HAP-1 (cell line): ENCODE measurements around the gene OTUD6A.
"Not testable (repeated sequence)": the region's sequence is repeated elsewhere in the genome, so short reads cannot be mapped to it uniquely, and the experiment has no call there.

Experiments used
- DNase-seq, 2 experiments: peaks; one replicate each; pipeline ENCODE4 v3.0.0-alpha.2; 2016 to 2020; ENCODE audit warnings: low spot score in 2 of 2
- H3K27me3 ChIP-seq: fragments of 250-450 bp; sonication (Bioruptor Pico); 2 replicates; pipeline ENCODE4 v1.5.1; 2020; ENCODE audit warnings: low read depth, mild to moderate bottlenecking, moderate library complexity
- H3K36me3 ChIP-seq: fragments of 250-450 bp; sonication (Bioruptor Pico); replicated peaks from 2 replicates; pipeline ENCODE4 v1.5.1; 2020; ENCODE audit warnings: mild to moderate bottlenecking
- H3K4me1 ChIP-seq: fragments of 250-450 bp; sonication (Bioruptor Pico); 2 replicates; pipeline ENCODE4 v1.5.1; 2020; ENCODE audit warnings: mild to moderate bottlenecking
- H3K4me3 ChIP-seq: fragments of 250-450 bp; sonication (Bioruptor Pico); 2 replicates; pipeline ENCODE4 v1.5.1; 2020; ENCODE audit warnings: mild to moderate bottlenecking, moderate library complexity
- H3K9me3 ChIP-seq: fragments of 250-450 bp; sonication (Bioruptor Pico); 2 replicates; pipeline ENCODE4 v1.5.1; 2020; ENCODE audit warnings: mild to moderate bottlenecking, moderate library complexity
- in situ Hi-C: fragments of 300-500 bp; cut with MboI; formaldehyde crosslinking; loops from 3 replicates; pipeline ENCODE4 v1.14.3; 2020; ENCODE audit warnings: low sequenced_read_pairs, inconsistent platforms, mixed read lengths

The OTUD6A gene

DNA sequence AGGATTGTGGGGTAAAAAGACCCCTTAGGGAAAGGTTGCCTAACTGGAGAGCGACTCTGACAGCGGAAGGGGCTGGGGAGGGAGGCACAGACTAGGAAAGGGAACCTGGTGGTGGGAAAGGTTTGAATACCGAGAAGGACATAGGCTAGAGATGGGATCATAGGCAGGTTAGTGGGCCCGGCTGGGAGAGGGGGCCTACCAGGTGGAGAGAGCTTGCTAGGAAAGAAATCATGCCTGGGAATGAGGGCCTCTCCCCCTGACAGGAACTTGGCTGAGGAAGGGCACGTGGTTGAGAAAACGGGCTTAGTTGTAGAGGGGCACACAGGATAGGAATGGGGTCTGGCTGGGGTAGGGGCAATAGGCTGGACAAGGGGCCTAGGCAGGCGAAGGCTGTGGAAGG, 4.4 kb downstream of the OTUD6A start:
- DNase-seq = no peak
- Histone ChIP-seq H3K36me3 (no peaks in the 10 kb centered on the region), H3K27me3 (no peaks in the 10 kb centered on the region), H3K9me3 (no peaks in the 10 kb centered on the region), H3K4me1 (no peaks in the 10 kb centered on the region), H3K4me3 (no peak overlapping the region)
- in situ Hi-C loops = no loop called here

DNA sequence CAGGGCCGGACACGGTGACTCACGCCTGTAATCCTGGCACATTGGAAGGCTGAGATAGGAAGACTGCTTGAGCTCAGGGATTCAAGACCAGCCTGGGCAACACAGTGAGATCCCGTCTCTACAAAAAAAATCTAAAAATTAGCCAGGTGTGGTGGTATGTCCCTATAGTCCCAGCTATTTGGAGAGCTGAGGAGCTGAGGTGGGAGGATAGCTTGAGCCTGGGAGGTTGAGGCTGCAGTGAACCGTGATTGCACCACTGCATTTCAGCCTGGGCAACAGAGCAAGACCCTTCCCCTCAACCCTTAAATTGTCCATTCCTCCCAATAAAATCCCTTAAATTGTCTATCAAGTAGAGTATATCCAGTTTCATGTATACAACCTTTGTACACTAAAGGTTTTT, 17.0 kb downstream of the OTUD6A start:
- no peaks in the 10 kb centered on the region for H3K27me3 ChIP-seq
- no peak overlapping the region for H3K4me3 ChIP-seq
- DNase-seq = no peak
- in situ Hi-C loops = no loop called here
- no peaks in the 10 kb centered on the region for H3K4me1 ChIP-seq
- H3K36me3 ChIP-seq = no peaks in the 10 kb centered on the region
- H3K9me3 ChIP-seq = no peaks in the 10 kb centered on the region

DNA sequence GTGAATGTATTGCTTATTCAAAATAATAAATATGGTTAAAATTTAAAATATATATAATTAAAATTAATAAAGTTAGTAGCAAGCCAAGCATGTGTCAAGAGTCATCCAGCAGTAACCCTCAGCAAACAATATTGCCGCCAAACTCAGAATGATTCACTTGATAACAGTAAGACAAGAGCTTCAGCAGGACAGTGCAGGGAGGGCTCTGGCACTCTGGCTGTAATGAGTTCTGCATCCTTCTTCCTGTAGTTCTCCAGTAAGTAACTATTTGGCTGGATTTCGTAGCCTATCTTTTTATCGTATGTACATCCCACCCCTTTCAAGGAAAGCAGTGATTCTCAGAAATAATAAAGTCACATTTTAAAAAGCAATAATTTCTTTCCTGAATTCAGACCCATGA, 17.6 kb downstream of the OTUD6A start:
- in situ Hi-C loops = no loop called here
- DNase-seq = no peak
- H3K27me3 ChIP-seq = no peaks in the 10 kb centered on the region
- H3K4me1 ChIP-seq = no peaks in the 10 kb centered on the region
- no peaks in the 10 kb centered on the region for H3K9me3 ChIP-seq
- H3K4me3 ChIP-seq = no peak overlapping the region
- no peaks in the 10 kb centered on the region for H3K36me3 ChIP-seq

DNA sequence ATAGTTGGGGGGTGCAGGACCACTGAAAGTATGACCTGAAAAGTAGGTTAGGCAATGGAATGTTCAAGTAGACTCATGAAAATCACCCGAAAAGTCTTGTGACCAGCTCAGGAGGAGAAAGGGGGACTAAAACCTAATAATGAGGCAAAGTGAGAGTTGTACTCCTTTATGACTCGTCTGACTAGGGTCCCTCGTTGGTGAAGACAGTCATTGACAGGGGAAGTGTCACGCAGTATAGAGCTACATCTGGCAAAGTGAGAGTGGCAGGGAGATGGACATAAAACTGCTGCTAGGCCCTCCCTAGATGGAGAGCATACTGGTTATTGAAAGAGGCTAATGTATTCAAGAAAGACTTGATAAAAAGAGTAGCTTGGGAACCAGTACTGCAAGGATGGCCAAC, 20.5 kb downstream of the OTUD6A start:
- Histone ChIP-seq H3K36me3 (no peaks in the 10 kb centered on the region), H3K9me3 (no peaks in the 10 kb centered on the region), H3K4me1 (no peaks in the 10 kb centered on the region), H3K27me3 (no peaks in the 10 kb centered on the region), H3K4me3 (no peak overlapping the region)
- no peak for DNase-seq
- in situ Hi-C loops = no loop called here

DNA sequence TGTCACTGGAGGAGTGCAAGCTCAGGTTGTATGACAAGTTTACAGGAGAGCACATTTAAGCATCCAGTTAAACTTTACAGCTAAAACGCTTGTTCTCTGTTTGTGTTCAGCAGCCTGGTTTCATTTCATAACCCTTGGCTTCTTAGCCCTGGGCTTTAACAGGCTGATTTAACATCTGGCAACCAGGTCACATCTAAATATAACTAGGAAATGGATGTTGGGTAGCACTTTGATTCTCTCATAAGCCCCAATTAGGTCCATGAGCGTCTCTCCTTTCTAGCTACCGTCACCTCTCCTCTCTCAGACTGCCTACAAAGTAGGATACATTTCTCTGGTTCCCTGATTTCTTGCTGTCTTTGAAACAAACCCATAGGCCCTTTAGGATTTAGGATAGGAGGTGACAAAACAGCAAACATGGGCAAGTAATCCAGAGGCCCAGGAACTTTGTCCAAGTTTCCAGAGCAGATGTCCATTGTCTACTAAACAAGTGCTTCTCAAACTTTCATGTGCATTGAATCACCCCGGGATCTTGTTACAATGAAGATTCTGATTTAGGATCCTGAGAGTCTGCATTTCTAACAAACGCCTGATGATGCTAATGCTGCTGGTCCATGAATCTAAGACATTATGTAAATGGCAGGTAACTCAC, 22.5 kb downstream of the OTUD6A start:
- H3K4me1 ChIP-seq = no peaks in the 10 kb centered on the region
- H3K4me3 ChIP-seq = no peak overlapping the region
- H3K27me3 ChIP-seq = no peaks in the 10 kb centered on the region
- in situ Hi-C loops = no loop called here
- H3K36me3 ChIP-seq = no peaks in the 10 kb centered on the region
- H3K9me3 ChIP-seq = no peaks in the 10 kb centered on the region
- DNase-seq = no peak

DNA sequence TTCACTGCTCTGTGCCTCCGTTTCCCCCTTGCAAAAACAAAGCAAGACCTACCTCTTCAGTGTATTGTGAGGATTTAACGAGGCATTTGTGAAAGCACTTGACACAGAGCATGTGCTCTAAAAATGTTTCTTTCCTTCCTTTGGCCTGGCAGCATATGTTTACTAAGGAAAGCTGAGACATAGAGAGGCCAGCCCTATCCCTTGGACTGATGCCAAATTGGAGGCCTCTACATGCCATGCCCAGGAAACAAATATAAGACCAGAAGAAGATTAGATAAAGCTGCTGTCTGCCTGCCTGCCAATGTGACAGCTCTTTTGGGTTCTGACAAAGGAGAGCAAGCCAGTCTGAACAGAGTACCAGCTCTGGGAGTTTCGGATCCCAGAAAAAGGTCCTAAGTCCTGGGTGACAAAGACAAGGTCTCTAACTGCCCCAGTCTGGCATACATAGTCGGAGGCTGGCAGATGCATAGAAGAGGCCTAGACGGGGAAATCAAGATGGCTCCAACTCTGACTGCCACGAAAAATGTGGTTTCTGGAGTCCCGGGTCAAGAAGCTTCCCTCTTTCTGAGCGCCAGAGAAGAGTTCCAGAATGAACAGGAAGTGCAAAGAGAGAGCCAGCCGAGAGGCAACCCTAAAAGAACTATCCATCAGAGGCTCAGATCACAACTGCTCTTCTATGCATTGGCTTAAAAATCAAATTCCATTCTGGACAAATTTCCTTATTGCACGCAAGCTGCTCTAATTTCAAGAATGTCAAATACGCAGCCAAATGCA, 25.8 kb downstream of the OTUD6A start:
- no peaks in the 10 kb centered on the region for H3K4me1 ChIP-seq
- no peaks in the 10 kb centered on the region for H3K27me3 ChIP-seq
- H3K4me3 ChIP-seq = no peak overlapping the region
- no peak for DNase-seq
- H3K36me3 ChIP-seq = no peaks in the 10 kb centered on the region
- H3K9me3 ChIP-seq = no peaks in the 10 kb centered on the region
- in situ Hi-C loops = no loop called here

DNA sequence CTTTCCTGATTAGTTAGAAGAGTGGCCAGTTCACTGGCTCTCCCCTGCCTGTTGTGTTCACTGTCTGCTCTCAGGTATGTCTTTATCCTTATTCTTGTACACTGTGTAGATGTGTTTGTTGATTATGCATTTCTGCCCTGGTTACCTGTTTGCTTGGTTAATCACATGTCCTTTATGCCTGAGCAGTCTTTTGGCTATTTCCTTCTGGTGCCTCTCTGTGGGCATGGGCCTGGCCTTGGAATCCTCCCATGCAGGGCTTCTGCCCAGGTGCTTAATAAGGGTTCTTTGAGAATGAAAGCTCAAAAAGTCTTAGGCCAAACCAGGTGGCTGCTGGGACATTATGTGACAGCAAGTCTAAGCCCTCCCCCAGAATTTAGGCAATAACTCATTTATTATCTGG, 26.5 kb downstream of the OTUD6A start:
- Histone ChIP-seq H3K9me3 (no peaks in the 10 kb centered on the region), H3K4me1 (no peaks in the 10 kb centered on the region), H3K36me3 (no peaks in the 10 kb centered on the region), H3K27me3 (no peaks in the 10 kb centered on the region), H3K4me3 (no peak overlapping the region)
- in situ Hi-C loops = no loop called here
- no peak for DNase-seq

DNA sequence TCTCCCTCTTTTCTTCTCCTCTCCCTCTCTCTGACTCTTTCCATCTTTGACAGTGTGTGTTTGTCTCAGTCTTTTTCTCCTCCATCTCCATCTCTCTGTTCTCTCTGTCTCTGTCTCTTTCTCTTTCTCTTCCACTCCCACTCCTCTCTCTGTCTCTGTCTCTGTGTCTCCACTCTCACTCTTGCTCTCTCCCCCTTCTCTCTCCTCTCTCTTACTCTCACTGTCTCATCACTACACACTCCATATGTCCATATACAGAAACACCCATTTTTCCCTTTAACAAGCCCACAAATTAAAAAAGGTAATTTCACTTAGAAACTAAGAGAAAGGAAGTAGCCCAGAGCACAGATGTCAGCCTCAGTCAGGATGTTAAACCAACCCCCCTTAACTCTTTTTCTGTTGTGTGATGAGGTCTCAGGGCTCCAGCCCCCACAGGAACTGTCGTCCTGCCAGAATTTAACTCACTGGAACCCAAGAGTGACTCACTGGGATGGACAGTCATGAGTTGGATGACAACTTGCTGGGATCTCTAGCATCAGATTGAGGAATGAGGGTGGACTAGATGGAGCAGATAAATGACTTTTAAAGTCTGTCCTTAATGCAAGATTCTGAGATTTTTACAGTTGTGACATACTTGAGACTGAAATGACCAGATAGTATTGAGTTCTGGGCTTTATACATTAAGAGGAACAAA, 27.5 kb downstream of the OTUD6A start:
- in situ Hi-C loops = loop anchor here (10.0 kb wide), 1 partner anchor 545 kb away; no protein-coding TSS in a partner anchor
- Histone ChIP-seq H3K27me3 (no peaks in the 10 kb centered on the region), H3K4me3 (no peak overlapping the region), H3K9me3 (no peaks in the 10 kb centered on the region), H3K36me3 (no peaks in the 10 kb centered on the region), H3K4me1 (no peaks in the 10 kb centered on the region)
- DNase-seq = no peak

DNA sequence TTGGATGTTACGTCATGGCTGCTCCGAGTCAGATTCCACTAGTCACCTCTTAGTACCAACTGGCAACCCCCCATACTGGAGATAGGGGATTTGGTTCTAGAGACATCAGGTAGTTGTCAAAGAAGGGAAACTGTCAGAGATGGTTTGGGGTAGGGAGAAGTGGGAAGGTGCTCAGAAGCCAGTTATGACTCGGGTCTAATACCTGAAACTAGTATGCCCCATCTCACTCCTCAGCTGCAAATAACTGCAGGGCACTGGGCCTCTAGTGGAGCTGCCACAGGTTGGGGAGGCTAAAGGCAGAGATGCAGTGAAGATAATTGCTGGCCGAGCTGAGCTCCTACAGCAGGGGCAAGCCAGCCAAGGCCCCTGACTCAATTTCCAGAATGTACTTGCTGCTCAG, 30.0 kb downstream of the OTUD6A start:
- in situ Hi-C loops = loop anchor here (10.0 kb wide), 1 partner anchor 547 kb away; no protein-coding TSS in a partner anchor
- Histone ChIP-seq H3K27me3 (no peaks in the 10 kb centered on the region), H3K36me3 (no peaks in the 10 kb centered on the region), H3K9me3 (no peaks in the 10 kb centered on the region), H3K4me1 (no peaks in the 10 kb centered on the region), H3K4me3 (no peak overlapping the region)
- no peak for DNase-seq

DNA sequence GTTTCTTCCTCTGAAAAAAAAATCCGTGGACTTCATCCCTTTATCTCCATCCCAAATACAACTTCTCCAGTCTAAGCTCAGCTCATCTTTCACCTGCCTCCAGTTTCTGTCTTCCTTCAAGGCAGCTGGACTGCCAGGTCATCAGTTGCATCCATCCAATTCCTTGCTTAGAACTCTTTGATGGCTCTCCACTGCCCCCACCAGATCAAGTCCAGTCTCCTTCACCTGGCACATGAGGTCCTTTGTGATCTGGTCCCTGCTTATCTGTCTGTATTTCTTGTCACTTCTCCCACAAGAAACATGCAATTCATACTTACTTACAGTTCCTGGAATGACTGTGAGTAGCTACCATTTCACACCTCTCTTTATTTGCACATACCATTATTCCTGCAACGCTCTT, 33.8 kb downstream of the OTUD6A start:
- Histone ChIP-seq H3K4me3 (no peak overlapping the region), H3K4me1 (no peaks in the 10 kb centered on the region), H3K36me3 (no peaks in the 10 kb centered on the region), H3K27me3 (peaks cover 4% of the 10 kb centered on the region; the same call in 1 of the 2 replicates), H3K9me3 (no peaks in the 10 kb centered on the region)
- in situ Hi-C loops = loop anchor here (10.0 kb wide), 1 partner anchor 551 kb away; no protein-coding TSS in a partner anchor
- no peak for DNase-seq

DNA sequence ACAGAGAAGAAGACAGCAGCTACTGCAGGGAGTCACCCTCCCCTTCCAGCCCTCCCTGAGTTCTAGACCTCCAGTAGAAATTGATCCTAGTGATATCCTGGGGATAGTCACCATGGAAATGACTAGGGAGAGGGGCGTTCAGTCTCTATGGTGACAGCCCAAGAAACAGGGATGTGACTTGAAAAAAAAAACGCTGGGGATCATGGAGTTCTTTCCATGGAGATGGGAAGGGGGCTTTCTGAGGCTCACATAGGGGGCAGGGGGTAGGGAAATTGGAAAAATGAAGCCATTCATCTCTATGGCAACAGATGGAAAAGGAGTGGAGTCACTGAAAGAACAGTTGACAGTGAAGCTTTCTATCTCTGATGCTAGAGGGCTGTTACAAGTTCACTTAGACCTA, 43.0 kb downstream of the OTUD6A start:
- Histone ChIP-seq H3K4me1 (no peaks in the 10 kb centered on the region), H3K27me3 (no peaks in the 10 kb centered on the region), H3K36me3 (no peaks in the 10 kb centered on the region), H3K4me3 (no peak overlapping the region), H3K9me3 (no peaks in the 10 kb centered on the region)
- DNase-seq = no peak
- in situ Hi-C loops = no loop called here

DNA sequence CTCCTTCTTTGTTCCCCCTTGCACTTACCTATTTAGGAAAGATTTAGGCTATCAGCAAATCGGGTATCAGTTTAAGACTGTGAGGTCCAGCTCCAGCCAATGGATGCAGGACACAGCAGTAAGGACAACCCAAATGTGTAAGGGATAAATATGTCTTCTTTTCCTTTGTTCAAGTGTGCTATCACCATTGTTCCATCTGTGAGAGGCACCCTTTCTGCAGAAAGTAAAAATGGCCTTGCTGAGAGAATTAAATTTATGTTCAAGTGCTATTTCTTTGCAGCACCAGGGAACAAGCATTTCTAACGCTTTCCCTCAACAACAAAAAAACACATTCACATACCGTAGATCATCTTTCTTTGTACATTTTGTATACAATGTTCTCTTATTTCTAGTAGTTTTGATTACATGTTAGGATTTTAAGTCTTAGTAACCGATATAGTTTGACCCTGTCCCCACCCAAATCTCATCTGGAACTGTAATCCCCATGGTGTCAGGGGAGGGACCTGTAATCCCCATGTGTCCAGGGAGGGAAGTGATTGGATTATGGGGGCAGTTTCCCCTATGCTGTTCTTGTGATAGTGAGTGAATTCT, 49.3 kb downstream of the OTUD6A start:
- H3K27me3 ChIP-seq, H3K4me3 ChIP-seq, DNase-seq, H3K36me3 ChIP-seq, H3K4me1 ChIP-seq, in situ Hi-C loops: not testable (repeated sequence)
- peaks cover 10% of the 10 kb centered on the region; the same call in 1 of the 2 replicates for H3K9me3 ChIP-seq
